Measurements from ENCODE around the gene OR4B1. TPM values are rescaled to one million over a fixed set of nuclear protein-coding genes. Genes with fewer than 3 reads are reported as not detected.

OR4B1 gene
- total and polyA plus RNA-seq, 5 donors, result not detected

GRCh38 chr11:48263423-48263911 lies 46.9 kb downstream of the OR4B1 start, which contains the start of gene OR4X1:
TSS of gene OR4X1 (plus strand) at chr11:48263861. CDS start at chr11:48263861, 0 bp downstream.
- ATAC-seq (no peak), DNase-seq (no peak)
- Histone ChIP-seq H3K9me3 (ENCODE audit: control insufficient read depth, low read length) (no peaks in the 10 kb centered on the region), H3K27ac (ENCODE audit: low read length) (no peak within 1 kb of the TSS), H3K4me1 (ENCODE audit: control insufficient read depth, insufficient read depth, low read length) (no peaks in the 10 kb centered on the region), H3K27me3 (ENCODE audit: control insufficient read depth, insufficient read depth) (no peaks in the 10 kb centered on the region), H3K4me3 (ENCODE audit: low read length) (no peak within 1 kb of the TSS)
- intact Hi-C loops (cut with DNase I), result no loop called here
- WGBS, result 30% methylated on average over 3 of the region's 3 CpGs

Other genes starting within 250 kb of the OR4B1 start
- gene PTPRJ, start 236.3 kb upstream of the OR4B1 start, total RNA-seq, result 1 to 10 TPM; 6.0 to 8.7 (median 7.0) TPM
- 1.8 TPM for gene PTPRJ, start 236.3 kb upstream of the OR4B1 start, polyA plus RNA-seq
- gene OR4X2, start 28.3 kb downstream of the OR4B1 start, total RNA-seq, result not detected
- gene OR4X2, start 28.3 kb downstream of the OR4B1 start, polyA plus RNA-seq, result not detected
- gene OR4X1, start 47.1 kb downstream of the OR4B1 start, total RNA-seq, result not detected
- gene OR4X1, start 47.1 kb downstream of the OR4B1 start, polyA plus RNA-seq, result not detected
- gene OR4S1, start 89.4 kb downstream of the OR4B1 start, total RNA-seq, result not detected
- gene OR4S1, start 89.4 kb downstream of the OR4B1 start, polyA plus RNA-seq, result not detected
- gene OR4C3, start 108.1 kb downstream of the OR4B1 start, total RNA-seq, result not detected
- gene OR4C3, start 108.1 kb downstream of the OR4B1 start, polyA plus RNA-seq, result not detected
- not detected for gene OR4C5, start 149.7 kb downstream of the OR4B1 start, total RNA-seq
- gene OR4C5, start 149.7 kb downstream of the OR4B1 start, polyA plus RNA-seq, result not detected

Measured in right cardiac atrium (tissue), 5 donors.